EH (cell line): ENCODE data around the gene HMOX2.

Experiments
- DNase-seq: peaks from one replicate; pipeline ENCODE4 v3.0.0-alpha.2; 2015; ENCODE audit warnings: low read depth

The HMOX2 gene

GRCh38 chr16:4475880-4476788, at the start of gene HMOX2:
TSS of gene HMOX2 (plus strand) at chr16:4476398. CDS start at chr16:4505525, 29,127 bp downstream.
- peak; percentile 89 for DNase-seq

GRCh38 chr16:4426722-4427372, 49.4 kb upstream of the HMOX2 start:
- DNase-seq: no peak

GRCh38 chr16:4428500-4428899, 47.7 kb upstream of the HMOX2 start:
- DNase-seq: no peak

- no peak for DNase-seq
Measured at GRCh38 chr16:4431023-4431422, 45.2 kb upstream of the HMOX2 start.

GRCh38 chr16:4433228-4433627, 43.0 kb upstream of the HMOX2 start:
- DNase-seq: no peak

GRCh38 chr16:4433914-4434787, 42.0 kb upstream of the HMOX2 start:
- no peak for DNase-seq

GRCh38 chr16:4435337-4436067, 40.7 kb upstream of the HMOX2 start:
- peak; percentile 30 for DNase-seq

- DNase-seq: no peak
Measured at GRCh38 chr16:4437366-4437765, 38.8 kb upstream of the HMOX2 start.

- DNase-seq: no peak
Measured at GRCh38 chr16:4442371-4442770, 33.8 kb upstream of the HMOX2 start.

GRCh38 chr16:4443271-4443670, 32.9 kb upstream of the HMOX2 start:
- DNase-seq: no peak

GRCh38 chr16:4443986-4444385, 32.2 kb upstream of the HMOX2 start:
- no peak for DNase-seq

GRCh38 chr16:4450430-4450829, 25.8 kb upstream of the HMOX2 start:
- no peak for DNase-seq

- DNase-seq: no peak
Measured at GRCh38 chr16:4450931-4451519, 25.2 kb upstream of the HMOX2 start.

GRCh38 chr16:4452674-4453073, 23.5 kb upstream of the HMOX2 start:
- DNase-seq: no peak

GRCh38 chr16:4454623-4455022, 21.6 kb upstream of the HMOX2 start:
- peak; percentile 21 for DNase-seq

- no peak for DNase-seq
Measured at GRCh38 chr16:4455081-4455480, 21.1 kb upstream of the HMOX2 start.

GRCh38 chr16:4455951-4456350, 20.2 kb upstream of the HMOX2 start:
- no peak for DNase-seq

- DNase-seq: no peak
Measured at GRCh38 chr16:4460936-4461249, 15.3 kb upstream of the HMOX2 start.

- DNase-seq: no peak
Measured at GRCh38 chr16:4461250-4462085, 14.7 kb upstream of the HMOX2 start.

- no peak for DNase-seq
Measured at GRCh38 chr16:4463522-4464163, 12.6 kb upstream of the HMOX2 start.
